A673 (cell line): ENCODE data around the gene DPP7. TPM values are rescaled to one million over a fixed set of nuclear protein-coding genes. Genes with fewer than 3 reads are reported as not detected.
A peak's percentile ranks its signal among the peaks of the same experiment; 100 is the strongest.

ENCODE experiments used
- BruUV-seq: library from RNA; stranded (reverse); fragments of 400-500 nt; replicated peaks from 2 replicates; lab custom pipeline; 2021; lab: Mats Ljungman, UMichigan
- CTCF ChIA-PET: fragments of 300-600 bp; sonication (Branson Sonifier 250); formaldehyde crosslinking; loops from one replicate; lab custom pipeline; 2022; ENCODE audit warnings: antibody characterized with exemption; lab: Charles Lee
- POLR2A ChIA-PET: fragments of 300-600 bp; sonication (Branson Sonifier 250); formaldehyde crosslinking; loops from one replicate; lab custom pipeline; 2022; ENCODE audit warnings: antibody characterized with exemption; ENCODE audit not compliant: low non-redundant PET; lab: Charles Lee
- DNase-seq: peaks from one replicate; pipeline ENCODE4 v3.0.0-alpha.2; 2015; ENCODE audit warnings: low spot score
- H3K27ac ChIP-seq: fragments of 200-600 bp; sonication (generic); 2 replicates; pipeline ENCODE4 v1.5.1; 2016; ENCODE audit warnings: mixed run types, low read depth, mild to moderate bottlenecking, mixed read lengths, antibody characterized with exemption, low read length; ENCODE audit not compliant: poor library complexity, severe bottlenecking
- H3K27me3 ChIP-seq: fragments of 200-600 bp; sonication (generic); replicated peaks from 2 replicates; pipeline ENCODE4 v1.6.1; 2017; ENCODE audit warnings: mixed run types, low read depth, mild to moderate bottlenecking, mixed read lengths, antibody characterized with exemption, low read length; ENCODE audit not compliant: insufficient read depth, poor library complexity
- H3K36me3 ChIP-seq: fragments of 200-600 bp; sonication (generic); 2 replicates; pipeline ENCODE4 v1.6.1; 2016; ENCODE audit warnings: mixed run types, mild to moderate bottlenecking, mixed read lengths, antibody characterized with exemption, low read length; ENCODE audit not compliant: insufficient read depth, poor library complexity, severe bottlenecking
- H3K4me1 ChIP-seq: fragments of 200-600 bp; sonication (generic); 2 replicates; pipeline ENCODE4 v1.6.1; 2017; ENCODE audit warnings: mixed run types, mild to moderate bottlenecking, mixed read lengths, antibody characterized with exemption, low read length; ENCODE audit not compliant: insufficient read depth, poor library complexity, severe bottlenecking
- H3K4me3 ChIP-seq: fragments of 200-600 bp; sonication (generic); 2 replicates; pipeline ENCODE4 v1.5.1; 2016; ENCODE audit warnings: low read depth, mixed run types, mild to moderate bottlenecking, mixed read lengths, low read length; ENCODE audit not compliant: poor library complexity, severe bottlenecking
- H3K9me3 ChIP-seq: fragments of 200-600 bp; sonication (generic); 2 replicates; pipeline ENCODE4 v1.6.1; 2016; ENCODE audit warnings: mixed run types, low read depth, mild to moderate bottlenecking, mixed read lengths, antibody characterized with exemption, low read length; ENCODE audit not compliant: poor library complexity, severe bottlenecking
- CTCF ChIP-seq: fragments of 300-800, 200-600 bp; sonication (generic); conservative IDR thresholded peaks from 2 replicates; pipeline ENCODE4 v1.5.1; 2017; ENCODE audit warnings: low read depth, mild to moderate bottlenecking, antibody characterized with exemption, low read length, moderate library complexity, mixed read lengths
- EZH2 ChIP-seq: fragments of 200-600 bp; sonication (generic); IDR thresholded peaks from 2 replicates; pipeline ENCODE4 v1.6.1; 2017; ENCODE audit warnings: borderline replicate concordance, low read depth, mild to moderate bottlenecking, mixed read lengths, antibody characterized with exemption, low read length; ENCODE audit not compliant: poor library complexity, severe bottlenecking
- intact Hi-C: fragments of 100-400 bp; cut with micrococcal nuclease; formaldehyde crosslinking; loops from one replicate; pipeline ENCODE4 v1.10.0; 2022; ENCODE audit not compliant: unreplicated experiment
- total RNA-seq: library from RNA; stranded (reverse); gene quantifications from 2 replicates; pipeline ENCODE4 v1.2.3, GENCODE V29; 2021

DPP7 gene
- total RNA-seq, 1 experiment from 2014 or later, result 120 TPM

- BruUV-seq, result no TSS peak
- H3K4me3 ChIP-seq, result no peak overlapping the region
- intact Hi-C loops, result loop anchor here (5.0 kb wide), 1 partner anchor 68 kb away; the partner anchor contains the start of gene NPDC1
- POLR2A ChIA-PET, result no interaction called here
- peaks cover 7% of the 10 kb centered on the region for H3K4me1 ChIP-seq
- peaks cover 16% of the 10 kb centered on the region for H3K36me3 ChIP-seq
- no peaks in the 10 kb centered on the region for H3K9me3 ChIP-seq
- CTCF ChIA-PET, result no interaction called here
- TF ChIP-seq CTCF (no peak), EZH2 (no peak)
- no peaks in the 10 kb centered on the region for H3K27me3 ChIP-seq
- no peak for DNase-seq
- H3K27ac ChIP-seq, result no peak overlapping the region
Observed at GRCh38 chr9:137115394-137116026, 977 bp upstream of the DPP7 start.

GRCh38 chr9:137114220-137114612 is 317 bp downstream of the DPP7 start:
- Histone ChIP-seq H3K27ac (peak overlapping the region; percentile 67), H3K27me3 (no peaks in the 10 kb centered on the region), H3K9me3 (no peaks in the 10 kb centered on the region), H3K4me1 (peaks cover 7% of the 10 kb centered on the region), H3K4me3 (peak overlapping the region; percentile 63), H3K36me3 (peaks cover 20% of the 10 kb centered on the region)
- intact Hi-C loops, result no loop called here
- ChIA-PET POLR2A (no interaction called here), CTCF (no interaction called here)
- TF ChIP-seq EZH2, result no peak
- TF ChIP-seq CTCF, result no peak
- no peak for DNase-seq
- BruUV-seq, result no TSS peak

- no TSS peak for BruUV-seq
- H3K4me3 ChIP-seq, result peak overlapping the region; percentile 63
- TF ChIP-seq EZH2, result no peak
- no peak for TF ChIP-seq CTCF
- H3K9me3 ChIP-seq, result no peaks in the 10 kb centered on the region
- ChIA-PET CTCF (no interaction called here), POLR2A (no interaction called here)
- peaks cover 7% of the 10 kb centered on the region for H3K4me1 ChIP-seq
- no peak overlapping the region for H3K27ac ChIP-seq
- no peak for DNase-seq
- peaks cover 20% of the 10 kb centered on the region for H3K36me3 ChIP-seq
- H3K27me3 ChIP-seq, result no peaks in the 10 kb centered on the region
- intact Hi-C loops, result no loop called here
Observed at GRCh38 chr9:137113385-137114159, 961 bp downstream of the DPP7 start.
